HTR-8/SVneo (cell line): ENCODE data around the gene GZMH.
"Not testable (repeated sequence)": the region's sequence is repeated elsewhere in the genome, so short reads cannot be mapped to it uniquely, and the experiment has no call there.

ENCODE experiments used
- DNase-seq: peaks from one replicate; pipeline ENCODE4 v3.0.0; 2011; ENCODE audit warnings: low spot score, mixed read lengths; ENCODE audit not compliant: insufficient read length
- FAIRE-seq: peaks from 2 replicates; lab custom pipeline; 2011; peaks lifted over from hg19 to GRCh38; lab: Jason Lieb, UNC

GZMH gene

GRCh38 chr14:24597403-24597802 is 12.1 kb downstream of the GZMH start:
- FAIRE-seq, result no peak
- DNase-seq, result no peak

- FAIRE-seq, result no peak
These were observed 14.2 kb downstream of the GZMH start for GRCh38 chr14:24595073-24595808.

GRCh38 chr14:24591004-24591403 is 18.5 kb downstream of the GZMH start:
- not testable (repeated sequence) for FAIRE-seq

More at GRCh38 chr14:24595073-24595808, 14.2 kb downstream of the GZMH start:
- DNase-seq, result no peak

GRCh38 chr14:24584402-24584801 is 25.1 kb downstream of the GZMH start:
- DNase-seq, FAIRE-seq: not testable (repeated sequence)

More at GRCh38 chr14:24591004-24591403, 18.5 kb downstream of the GZMH start:
- not testable (repeated sequence) for DNase-seq

GRCh38 chr14:24578558-24578957 is 30.9 kb downstream of the GZMH start:
- no peak for FAIRE-seq

GRCh38 chr14:24576771-24577170 is 32.7 kb downstream of the GZMH start:
- FAIRE-seq, result no peak

More at GRCh38 chr14:24578558-24578957, 30.9 kb downstream of the GZMH start:
- no peak for DNase-seq

GRCh38 chr14:24576182-24576581 is 33.3 kb downstream of the GZMH start, which contains the start of gene CTSG:
Gene CTSG, minus strand, starts transcription at chr14:24576250. Its CDS starts 27 bp downstream, at chr14:24576223.
- FAIRE-seq, result no peak
- no peak for DNase-seq

More at GRCh38 chr14:24576771-24577170, 32.7 kb downstream of the GZMH start:
- DNase-seq, result no peak

- FAIRE-seq, result no peak
- no peak for DNase-seq
These were observed 35.2 kb downstream of the GZMH start for GRCh38 chr14:24574206-24574774.

- no peak for FAIRE-seq
- no peak for DNase-seq
These were observed 43.2 kb downstream of the GZMH start for GRCh38 chr14:24566318-24566717.

- DNase-seq, result no peak
- FAIRE-seq, result no peak
These were observed 43.7 kb downstream of the GZMH start for GRCh38 chr14:24565766-24566165.

GRCh38 chr14:24563505-24563904 is 46.0 kb downstream of the GZMH start:
- FAIRE-seq, result no peak
- DNase-seq, result no peak

- DNase-seq, result no peak
These were observed 52.7 kb downstream of the GZMH start for GRCh38 chr14:24556756-24557155.

More at GRCh38 chr14:24556756-24557155, 52.7 kb downstream of the GZMH start:
- no peak for FAIRE-seq
